Measurements from ENCODE around the gene MARCHF9. TPM values are rescaled to one million over a fixed set of nuclear protein-coding genes. Genes with fewer than 3 reads are reported as not detected.

The MARCHF9 gene
- total RNA-seq, 1 donor from 2014 or later: 21.2 TPM

DNA sequence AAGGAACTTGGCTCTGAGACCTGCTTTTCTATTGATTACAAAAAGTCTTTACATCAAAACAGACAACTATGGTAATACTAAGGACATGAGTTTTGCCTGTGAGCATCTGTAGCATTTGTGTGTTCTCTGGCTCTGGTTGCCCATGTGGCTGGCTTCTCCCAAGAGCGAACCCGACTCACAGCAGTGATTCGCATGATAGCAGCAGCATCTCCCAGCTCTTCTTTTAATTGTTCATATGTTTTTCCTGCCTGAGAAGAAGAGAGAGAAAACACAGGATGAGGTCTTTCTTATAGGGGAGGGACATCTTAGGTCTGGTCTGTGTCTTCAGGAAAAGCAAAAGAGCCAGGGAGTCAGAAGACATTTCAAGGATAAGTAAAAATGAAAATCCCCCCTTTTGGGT lies 46.1 kb downstream of the MARCHF9 start:
- intact Hi-C loops (cut with DNase I): no loop called here
- H3K4me3 ChIP-seq: no peak overlapping the region
- TF ChIP-seq, protein P1, sequence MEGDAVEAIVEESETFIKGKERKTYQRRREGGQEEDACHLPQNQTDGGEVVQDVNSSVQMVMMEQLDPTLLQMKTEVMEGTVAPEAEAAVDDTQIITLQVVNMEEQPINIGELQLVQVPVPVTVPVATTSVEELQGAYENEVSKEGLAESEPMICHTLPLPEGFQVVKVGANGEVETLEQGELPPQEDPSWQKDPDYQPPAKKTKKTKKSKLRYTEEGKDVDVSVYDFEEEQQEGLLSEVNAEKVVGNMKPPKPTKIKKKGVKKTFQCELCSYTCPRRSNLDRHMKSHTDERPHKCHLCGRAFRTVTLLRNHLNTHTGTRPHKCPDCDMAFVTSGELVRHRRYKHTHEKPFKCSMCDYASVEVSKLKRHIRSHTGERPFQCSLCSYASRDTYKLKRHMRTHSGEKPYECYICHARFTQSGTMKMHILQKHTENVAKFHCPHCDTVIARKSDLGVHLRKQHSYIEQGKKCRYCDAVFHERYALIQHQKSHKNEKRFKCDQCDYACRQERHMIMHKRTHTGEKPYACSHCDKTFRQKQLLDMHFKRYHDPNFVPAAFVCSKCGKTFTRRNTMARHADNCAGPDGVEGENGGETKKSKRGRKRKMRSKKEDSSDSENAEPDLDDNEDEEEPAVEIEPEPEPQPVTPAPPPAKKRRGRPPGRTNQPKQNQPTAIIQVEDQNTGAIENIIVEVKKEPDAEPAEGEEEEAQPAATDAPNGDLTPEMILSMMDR (IDR thresholded peaks at IDR 0.05): no peak
- peaks cover 92% of the 10 kb centered on the region for H3K36me3 ChIP-seq
- H3K27me3 ChIP-seq: no peaks in the 10 kb centered on the region
- H3K27ac ChIP-seq: no peak overlapping the region
- ATAC-seq (no peak), DNase-seq (no peak)
- peaks cover 6% of the 10 kb centered on the region for H3K4me1 ChIP-seq
- H3K9me3 ChIP-seq: no peaks in the 10 kb centered on the region

DNA sequence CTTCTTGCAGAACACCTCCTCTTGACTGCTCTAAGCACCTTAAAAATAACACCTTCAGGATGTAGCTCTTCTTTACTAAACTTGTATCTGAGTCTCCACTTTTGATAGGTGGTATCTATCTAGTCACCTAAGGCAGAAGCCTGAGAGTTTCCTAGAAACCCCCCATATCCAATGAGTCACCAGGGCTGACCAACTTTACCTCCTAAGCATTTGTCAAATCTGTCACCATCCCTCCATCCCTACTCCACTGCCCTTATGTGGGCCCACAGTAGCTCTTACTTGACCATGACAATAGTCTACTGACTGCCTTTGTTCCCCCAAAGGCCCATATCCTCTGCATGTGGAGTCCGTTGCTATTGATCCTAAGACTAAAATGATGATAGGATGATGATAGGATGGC lies 47.7 kb downstream of the MARCHF9 start:
- H3K27ac ChIP-seq: no peak overlapping the region
- TF ChIP-seq, protein P1 (IDR thresholded peaks at IDR 0.05): no peak
- peaks cover 92% of the 10 kb centered on the region for H3K36me3 ChIP-seq
- intact Hi-C loops (cut with DNase I): no loop called here
- DNase-seq: no peak
- no peaks in the 10 kb centered on the region for H3K9me3 ChIP-seq
- no peak overlapping the region for H3K4me3 ChIP-seq
- H3K4me1 ChIP-seq: peaks cover 6% of the 10 kb centered on the region
- H3K27me3 ChIP-seq: no peaks in the 10 kb centered on the region
- no peak for ATAC-seq

DNA sequence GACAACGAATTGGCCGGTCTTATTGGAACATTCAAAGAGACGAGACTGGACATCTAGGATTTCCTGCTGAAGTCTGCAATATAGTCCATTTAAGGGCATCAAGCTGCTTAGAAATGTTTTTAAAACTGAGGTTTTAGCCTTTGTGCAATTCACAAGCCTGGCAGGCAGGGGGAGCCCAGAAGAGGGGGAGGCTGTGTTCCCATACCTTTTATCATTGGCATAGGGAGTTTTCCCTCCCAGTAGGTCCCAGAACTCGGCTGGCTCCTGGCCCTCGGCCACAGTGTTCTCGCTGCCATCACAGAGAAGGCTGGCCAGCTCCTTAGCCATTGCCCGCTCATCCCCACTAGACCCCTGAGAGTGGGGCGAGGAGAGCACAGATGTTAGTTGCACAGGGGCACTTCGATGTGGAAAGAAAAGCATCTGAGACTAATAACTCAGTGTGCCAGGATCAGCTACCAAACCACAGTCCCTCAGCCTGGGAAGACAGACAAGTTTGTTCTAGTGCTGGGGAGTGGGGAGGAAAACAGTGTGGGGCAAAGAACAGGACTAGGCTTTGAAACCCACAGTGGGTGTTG lies 48.5 kb downstream of the MARCHF9 start:
- Histone ChIP-seq H3K36me3 (peaks cover 92% of the 10 kb centered on the region), H3K27me3 (no peaks in the 10 kb centered on the region), H3K9me3 (no peaks in the 10 kb centered on the region), H3K4me3 (no peak overlapping the region), H3K4me1 (peaks cover under 1% of the 10 kb centered on the region), H3K27ac (peak overlapping the region; percentile 32)
- intact Hi-C loops (cut with DNase I): no loop called here
- ATAC-seq (peak; percentile 85), DNase-seq (peak; percentile 72)
- TF ChIP-seq, protein P1 (IDR thresholded peaks at IDR 0.05): peak; percentile 77

DNA sequence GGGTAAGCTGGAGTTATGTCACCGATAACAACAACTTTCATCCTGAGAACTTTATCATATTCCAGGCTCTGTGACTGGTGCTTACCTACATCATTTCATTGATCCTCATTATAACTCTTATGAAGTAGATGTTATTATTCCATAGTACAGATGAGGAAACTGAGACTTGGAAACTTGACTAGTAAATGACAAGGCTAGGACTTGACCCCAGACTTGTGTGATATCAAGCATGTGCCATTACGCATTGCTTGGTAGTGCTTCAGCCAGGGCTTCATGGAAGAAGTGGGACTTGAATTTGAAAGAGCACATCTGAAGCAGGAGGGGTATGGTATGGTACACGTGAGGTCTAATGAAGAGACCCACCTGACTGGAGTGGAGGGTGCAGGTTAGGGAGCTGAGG lies 51.8 kb downstream of the MARCHF9 start:
- TF ChIP-seq, protein P1 (IDR thresholded peaks at IDR 0.05): no peak
- H3K4me3 ChIP-seq: no peak overlapping the region
- DNase-seq (no peak), ATAC-seq (no peak)
- peaks cover 91% of the 10 kb centered on the region for H3K36me3 ChIP-seq
- H3K9me3 ChIP-seq: no peaks in the 10 kb centered on the region
- H3K27ac ChIP-seq: no peak overlapping the region
- H3K27me3 ChIP-seq: no peaks in the 10 kb centered on the region
- no peaks in the 10 kb centered on the region for H3K4me1 ChIP-seq
- intact Hi-C loops (cut with DNase I): no loop called here

DNA sequence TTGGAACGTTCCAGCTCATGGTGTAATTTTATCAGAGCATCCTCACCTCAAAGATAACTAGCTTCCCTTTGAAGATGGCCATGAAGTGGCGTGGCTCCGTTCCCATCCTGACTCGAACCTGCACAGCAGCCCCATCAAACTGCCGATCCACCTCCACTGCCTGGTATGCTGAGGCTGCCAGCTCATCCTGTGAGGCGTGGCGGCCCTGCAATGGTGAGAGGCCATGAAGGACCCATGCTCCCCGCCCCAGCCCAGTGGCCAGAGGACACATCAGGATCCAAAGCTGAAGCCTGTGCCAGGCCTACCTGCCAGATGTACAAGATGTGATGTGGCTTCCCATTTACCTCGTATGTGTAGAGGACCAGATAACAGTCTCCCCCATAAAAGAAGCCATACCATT lies 52.4 kb downstream of the MARCHF9 start:
- H3K36me3 ChIP-seq: peaks cover 85% of the 10 kb centered on the region
- no peak overlapping the region for H3K4me3 ChIP-seq
- intact Hi-C loops (cut with DNase I): no loop called here
- H3K4me1 ChIP-seq: no peaks in the 10 kb centered on the region
- H3K27me3 ChIP-seq: no peaks in the 10 kb centered on the region
- TF ChIP-seq, protein P1 (IDR thresholded peaks at IDR 0.05): no peak
- no peak overlapping the region for H3K27ac ChIP-seq
- H3K9me3 ChIP-seq: no peaks in the 10 kb centered on the region
- ATAC-seq (no peak), DNase-seq (no peak)

DNA sequence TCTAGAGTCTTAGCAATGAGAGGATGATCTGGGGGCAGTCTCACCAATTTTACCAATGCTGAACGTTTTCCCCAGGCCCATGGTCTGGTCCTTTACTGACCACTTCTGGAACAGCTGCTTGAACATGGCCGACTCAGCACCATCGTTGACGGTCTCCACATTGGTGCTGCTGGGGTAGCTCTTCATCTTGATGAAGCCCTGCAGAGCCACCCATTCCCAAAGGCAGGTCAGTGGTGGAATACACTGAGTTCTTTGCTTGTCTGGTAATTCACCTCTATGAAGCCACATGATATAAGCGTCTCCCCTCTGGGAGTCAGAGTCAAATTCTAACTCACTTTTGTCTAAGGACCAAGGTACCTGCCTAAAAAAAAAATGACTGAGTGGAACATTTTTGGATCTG lies 53.4 kb downstream of the MARCHF9 start:
- Histone ChIP-seq H3K27me3 (no peaks in the 10 kb centered on the region), H3K4me1 (no peaks in the 10 kb centered on the region), H3K27ac (no peak overlapping the region), H3K9me3 (no peaks in the 10 kb centered on the region), H3K36me3 (peaks cover 86% of the 10 kb centered on the region), H3K4me3 (no peak overlapping the region)
- DNase-seq: no peak
- TF ChIP-seq, protein P1 (IDR thresholded peaks at IDR 0.05): no peak
- intact Hi-C loops (cut with DNase I): no loop called here
- no peak for ATAC-seq

Measured in upper lobe of right lung (tissue), 1 donor.